Trophoblast cell (in vitro differentiated cells and primary cell): ENCODE measurements around the gene HTRA2.

Experiments
- DNase-seq, 2 donors: peaks; one replicate each; pipeline ENCODE4 v3.0.0-alpha.2; 2016
- H2AFZ ChIP-seq: 2 replicates; pipeline ENCODE4 v1.6.1; 2013; ENCODE audit warnings: low read length, moderate library complexity, mild to moderate bottlenecking; ENCODE audit not compliant: insufficient read depth, poor library complexity
- H2AK5ac ChIP-seq: 2 replicates; pipeline ENCODE4 v1.6.1; 2013; ENCODE audit warnings: mild to moderate bottlenecking, low read length
- H2BK120ac ChIP-seq: 2 replicates; pipeline ENCODE4 v1.6.1; 2013; ENCODE audit warnings: low read length, mild to moderate bottlenecking, moderate library complexity; ENCODE audit not compliant: insufficient read depth, poor library complexity
- H2BK12ac ChIP-seq: 2 replicates; pipeline ENCODE4 v1.6.1; 2013; ENCODE audit warnings: mild to moderate bottlenecking, low read length, moderate library complexity
- H2BK5ac ChIP-seq: 2 replicates; pipeline ENCODE4 v1.6.1; 2013; ENCODE audit warnings: low read length, low read depth, moderate library complexity, mild to moderate bottlenecking; ENCODE audit not compliant: poor library complexity
- H3K14ac ChIP-seq: 2 replicates; pipeline ENCODE4 v1.6.1; 2013; ENCODE audit warnings: mild to moderate bottlenecking, low read length
- H3K18ac ChIP-seq: 2 replicates; pipeline ENCODE4 v1.6.1; 2013; ENCODE audit warnings: mild to moderate bottlenecking, low read length
- H3K23ac ChIP-seq: 2 replicates; pipeline ENCODE4 v1.6.1; 2013; ENCODE audit warnings: low read length
- H3K27ac ChIP-seq: 2 replicates; pipeline ENCODE4 v1.5.1; 2013; ENCODE audit warnings: low read depth, mild to moderate bottlenecking, inconsistent platforms, low read length, moderate library complexity
- H3K27me3 ChIP-seq: 2 replicates; pipeline ENCODE4 v1.6.1; 2013; ENCODE audit warnings: inconsistent platforms, mild to moderate bottlenecking, low read length, moderate library complexity; ENCODE audit not compliant: insufficient read depth
- H3K36me3 ChIP-seq, 2 experiments: 1 replicate in 1 of 2; 2 replicates in 1 of 2; pipeline ENCODE4 v1.6.1; 2013; ENCODE audit warnings: low read length in 2 of 2, mild to moderate bottlenecking in 2 of 2, moderate library complexity in 1 of 2; ENCODE audit not compliant: insufficient read depth in 2 of 2, control insufficient read depth in 1 of 2
- H3K4ac ChIP-seq: 2 replicates; pipeline ENCODE4 v1.6.1; 2013; ENCODE audit warnings: low read depth, mild to moderate bottlenecking, low read length, moderate library complexity
- H3K4me1 ChIP-seq, 2 experiments: 1 replicate in 1 of 2; 2 replicates in 1 of 2; pipeline ENCODE4 v1.6.1; 2013; ENCODE audit warnings: low read length in 2 of 2, mild to moderate bottlenecking in 2 of 2, moderate library complexity in 1 of 2; ENCODE audit not compliant: insufficient read depth in 2 of 2, control insufficient read depth in 1 of 2
- H3K4me2 ChIP-seq: 2 replicates; pipeline ENCODE4 v1.6.1; 2013; ENCODE audit warnings: inconsistent platforms, mild to moderate bottlenecking, low read length, moderate library complexity
- H3K4me3 ChIP-seq: 2 replicates; pipeline ENCODE4 v1.5.1; 2013; ENCODE audit warnings: mild to moderate bottlenecking, low read depth, low read length, inconsistent platforms
- H3K79me1 ChIP-seq: one replicate; pipeline ENCODE4 v1.6.1; 2013; ENCODE audit warnings: low read length
- H3K79me2 ChIP-seq: 2 replicates; pipeline ENCODE4 v1.6.1; 2013; ENCODE audit warnings: low read length, mild to moderate bottlenecking; ENCODE audit not compliant: control insufficient read depth, insufficient read depth, poor library complexity
- H3K9ac ChIP-seq: 2 replicates; pipeline ENCODE4 v1.6.1; 2013; ENCODE audit warnings: mild to moderate bottlenecking, low read length
- H3K9me3 ChIP-seq: 2 replicates; pipeline ENCODE4 v1.6.1; 2013; ENCODE audit warnings: low read depth, mild to moderate bottlenecking, control low read depth, inconsistent platforms, low read length; ENCODE audit not compliant: insufficient read depth
- H4K12ac ChIP-seq: 2 replicates; pipeline ENCODE4 v1.6.1; 2013; ENCODE audit warnings: low read depth, mild to moderate bottlenecking, low read length, moderate library complexity
- H4K8ac ChIP-seq: 2 replicates; pipeline ENCODE4 v1.6.1; 2013; ENCODE audit warnings: low read depth, mild to moderate bottlenecking, low read length, moderate library complexity
- H4K91ac ChIP-seq: one replicate; pipeline ENCODE4 v1.6.1; 2013; ENCODE audit warnings: low read depth, mild to moderate bottlenecking, low read length, moderate library complexity
- WGBS: extraction: QIAGEN DNeasy Blood & Tissue Kit; methylation state at CpG from one replicate; pipeline ENCODE4 v1.1.7; 2013; ENCODE audit warnings: missing lambda C conversion rate; ENCODE audit not compliant: insufficient read length, insufficient coverage; ENCODE audit errors: extremely low coverage; 5-methylcytosine and 5-hydroxymethylcytosine counted together

Gene HTRA2

DNA sequence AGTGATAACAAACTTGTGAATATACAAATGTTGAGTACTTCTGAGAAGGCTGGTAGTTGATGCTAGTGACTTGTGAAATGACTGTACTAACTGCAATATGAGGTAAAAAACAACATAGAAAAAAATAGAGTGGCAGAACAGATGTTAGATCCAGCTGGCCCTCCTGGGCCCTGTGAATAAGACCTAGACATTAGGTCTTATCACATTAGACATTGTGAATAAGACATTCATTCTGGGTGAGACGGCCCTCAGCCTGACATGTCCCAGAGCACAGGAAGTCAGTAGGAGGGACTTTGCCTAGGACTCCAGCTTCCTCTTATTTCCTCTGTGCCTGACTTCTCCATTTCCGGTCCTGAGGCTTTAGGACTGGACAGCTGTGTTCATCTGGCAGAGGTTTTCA, 47.7 kb downstream of the HTRA2 start:
- no peak overlapping the region for H2BK12ac ChIP-seq
- no peak overlapping the region for H3K4ac ChIP-seq
- DNase-seq, result no peak
- no peaks in the 10 kb centered on the region for H3K4me1 ChIP-seq
- no peak overlapping the region for H3K18ac ChIP-seq
- no peaks in the 10 kb centered on the region for H3K9me3 ChIP-seq
- no peak overlapping the region for H3K27ac ChIP-seq
- no peaks in the 10 kb centered on the region for H3K27me3 ChIP-seq
- no CpG with 5 or more reads among the region's 2 CpGs for WGBS
- H4K8ac ChIP-seq, result no peak overlapping the region
- H3K79me1 ChIP-seq, result no peaks in the 10 kb centered on the region
- H3K23ac ChIP-seq, result no peak overlapping the region
- no peak overlapping the region for H2AFZ ChIP-seq
- no peak overlapping the region for H2AK5ac ChIP-seq
- no peak overlapping the region for H4K12ac ChIP-seq
- H3K79me2 ChIP-seq, result no peaks in the 10 kb centered on the region
- no peak overlapping the region for H2BK5ac ChIP-seq
- no peak overlapping the region for H4K91ac ChIP-seq
- no peak overlapping the region for H3K4me3 ChIP-seq
- no peak overlapping the region for H3K14ac ChIP-seq
- H3K4me2 ChIP-seq, result no peak overlapping the region
- no peak overlapping the region for H2BK120ac ChIP-seq
- H3K9ac ChIP-seq, result no peak overlapping the region
- H3K36me3 ChIP-seq, result no peaks in the 10 kb centered on the region

DNA sequence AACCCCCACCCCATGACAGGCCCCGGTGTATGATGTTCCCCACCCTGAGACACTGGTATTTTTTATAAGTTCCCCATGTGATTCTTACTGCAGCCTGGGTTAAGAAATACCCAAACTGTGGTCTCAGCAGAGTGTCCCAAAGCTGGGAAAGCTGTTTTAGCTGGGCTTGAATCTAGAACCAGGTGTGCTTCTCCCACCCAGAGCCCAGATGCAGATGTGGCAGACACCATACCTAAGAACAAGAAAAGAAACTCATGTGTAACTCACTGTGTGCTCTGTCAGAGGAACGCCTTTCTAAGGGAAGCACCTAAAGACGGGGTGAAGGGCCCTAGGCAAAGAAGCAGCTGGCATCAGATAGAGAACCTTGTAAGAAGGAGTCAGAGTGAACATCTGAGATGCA, 48.7 kb downstream of the HTRA2 start:
- H3K79me2 ChIP-seq, result no peaks in the 10 kb centered on the region
- no peak overlapping the region for H2BK5ac ChIP-seq
- H3K79me1 ChIP-seq, result peaks cover 2% of the 10 kb centered on the region
- no peaks in the 10 kb centered on the region for H3K27me3 ChIP-seq
- no peak overlapping the region for H3K27ac ChIP-seq
- H2BK12ac ChIP-seq, result no peak overlapping the region
- H3K9me3 ChIP-seq, result no peaks in the 10 kb centered on the region
- no peak overlapping the region for H2AFZ ChIP-seq
- peaks cover 3% of the 10 kb centered on the region in 2 experiments for H3K4me1 ChIP-seq
- H3K23ac ChIP-seq, result no peak overlapping the region
- H3K4me2 ChIP-seq, result no peak overlapping the region
- H4K12ac ChIP-seq, result no peak overlapping the region
- H2BK120ac ChIP-seq, result no peak overlapping the region
- H4K8ac ChIP-seq, result no peak overlapping the region
- H3K4me3 ChIP-seq, result no peak overlapping the region
- no peaks in the 10 kb centered on the region for H3K36me3 ChIP-seq
- DNase-seq, result no peak
- H3K9ac ChIP-seq, result no peak overlapping the region
- no CpG with 5 or more reads among the region's 3 CpGs for WGBS
- H4K91ac ChIP-seq, result no peak overlapping the region
- H3K14ac ChIP-seq, result no peak overlapping the region
- no peak overlapping the region for H3K18ac ChIP-seq
- H3K4ac ChIP-seq, result no peak overlapping the region
- no peak overlapping the region for H2AK5ac ChIP-seq

DNA sequence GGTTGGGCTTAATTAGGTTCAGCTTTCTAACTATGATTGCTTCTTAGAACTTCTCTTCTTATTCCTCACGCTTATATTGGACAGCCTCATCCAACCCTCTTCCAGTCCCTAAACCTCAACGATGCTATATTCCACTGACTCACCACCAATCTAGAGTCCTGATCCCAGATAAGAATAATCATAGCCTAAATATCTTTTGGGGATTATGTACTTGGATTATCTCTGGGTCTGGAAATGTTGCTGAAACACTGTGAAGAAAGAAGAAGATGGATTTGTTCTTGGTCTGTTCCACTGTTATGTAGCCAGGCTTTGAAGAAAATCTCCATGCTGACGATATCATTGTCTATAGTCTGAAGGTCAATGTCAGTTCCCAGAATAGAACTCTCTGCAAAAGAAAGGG, 51.7 kb downstream of the HTRA2 start:
- H3K4me3 ChIP-seq, result no peak overlapping the region
- H3K4me2 ChIP-seq, result no peak overlapping the region
- peaks cover 2% of the 10 kb centered on the region for H3K79me1 ChIP-seq
- no peaks in the 10 kb centered on the region for H3K9me3 ChIP-seq
- H2AK5ac ChIP-seq, result no peak overlapping the region
- H3K27ac ChIP-seq, result no peak overlapping the region
- H3K23ac ChIP-seq, result no peak overlapping the region
- H3K18ac ChIP-seq, result no peak overlapping the region
- H3K14ac ChIP-seq, result no peak overlapping the region
- H3K27me3 ChIP-seq, result no peaks in the 10 kb centered on the region
- WGBS, result no CpG with 5 or more reads among the region's 3 CpGs
- H4K8ac ChIP-seq, result no peak overlapping the region
- peaks cover 3% of the 10 kb centered on the region in 2 experiments for H3K4me1 ChIP-seq
- H4K12ac ChIP-seq, result no peak overlapping the region
- no peak overlapping the region for H2BK5ac ChIP-seq
- H4K91ac ChIP-seq, result no peak overlapping the region
- no peak for DNase-seq
- H3K9ac ChIP-seq, result no peak overlapping the region
- no peak overlapping the region for H2BK12ac ChIP-seq
- H2BK120ac ChIP-seq, result no peak overlapping the region
- no peaks in the 10 kb centered on the region for H3K79me2 ChIP-seq
- no peak overlapping the region for H3K4ac ChIP-seq
- no peaks in the 10 kb centered on the region for H3K36me3 ChIP-seq
- H2AFZ ChIP-seq, result no peak overlapping the region

DNA sequence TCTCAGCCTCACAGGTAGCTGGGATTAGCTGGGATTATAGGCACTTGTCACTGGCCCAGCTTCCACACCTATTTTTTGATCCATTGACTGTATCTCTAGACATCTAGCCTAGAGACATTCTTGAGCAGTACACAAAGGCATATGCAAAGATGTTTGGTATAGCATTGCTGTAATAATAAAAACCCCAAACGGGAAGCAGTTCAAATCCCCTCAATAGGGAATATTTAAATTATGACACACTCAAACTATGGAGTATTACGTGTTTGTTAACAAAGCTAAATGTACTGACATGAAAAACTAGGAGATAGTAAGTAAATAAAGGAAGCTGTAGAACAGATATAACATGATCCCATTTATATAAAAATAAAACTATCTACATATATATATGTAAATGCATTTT, 52.5 kb downstream of the HTRA2 start:
- Histone ChIP-seq H4K12ac (no peak overlapping the region), H2BK5ac (no peak overlapping the region), H3K4ac (no peak overlapping the region), H4K91ac (no peak overlapping the region), H2AFZ (no peak overlapping the region), H3K23ac (no peak overlapping the region), H3K4me1 (peaks cover 3% of the 10 kb centered on the region in 2 experiments), H3K79me1 (peaks cover 2% of the 10 kb centered on the region), H2BK12ac (no peak overlapping the region), H3K9me3 (no peaks in the 10 kb centered on the region), H3K18ac (no peak overlapping the region), H3K36me3 (no peaks in the 10 kb centered on the region), H3K4me3 (no peak overlapping the region), H3K9ac (no peak overlapping the region), H2BK120ac (no peak overlapping the region), H3K27ac (no peak overlapping the region), H3K79me2 (no peaks in the 10 kb centered on the region), H3K4me2 (no peak overlapping the region), H3K14ac (no peak overlapping the region), H3K27me3 (no peaks in the 10 kb centered on the region), H2AK5ac (no peak overlapping the region), H4K8ac (no peak overlapping the region)
- no peak for DNase-seq
- no CpG with 5 or more reads among the region's 2 CpGs for WGBS
